Stimulated activated CD4-positive, alpha-beta T cell treated with anti-CD3 and anti-CD28 coated beads, TNF-alpha, amount 100 ng/mL, for 24 hours (primary cell): Measurements from ENCODE around the gene PTPRJ.

Source experiments
- DNase-seq, 3 experiments: peaks; one replicate each; pipeline ENCODE4 v3.0.0-alpha.2; 2020; ENCODE audit warnings: low read depth in 3 of 3

PTPRJ gene

GRCh38 chr11:48037709-48038468 lies 57.5 kb downstream of the PTPRJ start:
- DNase-seq = no peak

- no peak for DNase-seq
These were observed 60.6 kb downstream of the PTPRJ start for GRCh38 chr11:48040830-48041444.

- DNase-seq = no peak
These were observed 61.7 kb downstream of the PTPRJ start for GRCh38 chr11:48041877-48042695.

GRCh38 chr11:48043111-48043990 lies 63.0 kb downstream of the PTPRJ start:
- DNase-seq = no peak

GRCh38 chr11:48043991-48044512 lies 63.7 kb downstream of the PTPRJ start:
- DNase-seq = no peak

GRCh38 chr11:48044577-48044976 lies 64.2 kb downstream of the PTPRJ start:
- no peak for DNase-seq

GRCh38 chr11:48045536-48045935 lies 65.2 kb downstream of the PTPRJ start:
- DNase-seq = no peak

- no peak for DNase-seq
These were observed 67.3 kb downstream of the PTPRJ start for GRCh38 chr11:48047616-48048015.

GRCh38 chr11:48049036-48049435 lies 68.7 kb downstream of the PTPRJ start:
- DNase-seq = no peak

GRCh38 chr11:48050304-48050703 lies 69.9 kb downstream of the PTPRJ start:
- no peak for DNase-seq

- no peak for DNase-seq
These were observed 71.0 kb downstream of the PTPRJ start for GRCh38 chr11:48051217-48051830.

- DNase-seq = no peak
These were observed 72.1 kb downstream of the PTPRJ start for GRCh38 chr11:48052183-48053044.

- no peak for DNase-seq
These were observed 74.6 kb downstream of the PTPRJ start for GRCh38 chr11:48054994-48055291.

- peak in 2 of 3 experiments; percentile 27 to 59 for DNase-seq
These were observed 75.2 kb downstream of the PTPRJ start for GRCh38 chr11:48055292-48056132.

- no peak for DNase-seq
These were observed 76.2 kb downstream of the PTPRJ start for GRCh38 chr11:48056325-48057183.

GRCh38 chr11:48058064-48058463 lies 77.7 kb downstream of the PTPRJ start:
- DNase-seq = no peak

GRCh38 chr11:48058788-48059187 lies 78.4 kb downstream of the PTPRJ start:
- no peak for DNase-seq

GRCh38 chr11:48062649-48063048 lies 82.3 kb downstream of the PTPRJ start:
- no peak for DNase-seq
